NCI-H2171 treated with DMSO at 0.1 percent for 48 hours (cell line): ENCODE data around the gene DUSP22.
"Not testable (repeated sequence)": the region's sequence is repeated elsewhere in the genome, so short reads cannot be mapped to it uniquely, and the experiment has no call there.

Experiments
- DNase-seq: peaks from one replicate; lab custom pipeline; 2025; lab: John Stamatoyannopoulos, UW

DUSP22 gene

DNA sequence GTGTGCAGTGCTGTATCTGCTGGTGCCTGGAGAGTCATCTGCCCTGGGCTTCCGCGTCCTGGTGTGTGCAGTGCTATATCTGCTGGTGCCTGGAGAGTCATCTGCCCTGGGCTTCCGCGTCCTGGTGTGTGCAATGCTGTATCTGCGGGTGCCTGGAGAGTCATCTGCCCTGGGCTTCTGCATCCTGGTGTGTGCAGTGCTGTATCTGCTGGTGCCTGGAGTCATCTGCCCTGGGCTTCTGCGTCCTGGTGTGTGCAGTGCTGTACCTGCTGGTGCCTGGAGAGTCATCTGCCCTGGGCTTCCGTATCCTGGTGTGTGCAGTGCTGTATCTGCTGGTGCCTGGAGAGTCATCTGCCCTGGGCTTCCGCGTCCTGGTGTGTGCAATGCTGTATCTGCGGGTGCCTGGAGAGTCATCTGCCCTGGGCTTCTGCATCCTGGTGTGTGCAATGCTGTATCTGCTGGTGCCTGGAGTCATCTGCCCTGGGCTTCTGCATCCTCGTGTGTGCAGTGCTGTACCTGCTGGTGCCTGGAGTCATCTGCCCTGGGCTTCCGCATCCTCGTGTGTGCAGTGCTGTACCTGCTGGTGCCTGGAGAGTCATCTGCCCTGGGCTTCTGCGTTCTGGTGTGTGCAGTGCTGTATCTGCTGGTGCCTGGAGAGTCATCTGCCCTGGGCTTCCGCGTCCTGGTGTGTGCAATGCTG lies 33.0 kb downstream of the DUSP22 start:
- DNase-seq = not testable (repeated sequence)

GRCh38 chr6:326066-326465 lies 33.8 kb downstream of the DUSP22 start:
- DNase-seq = not testable (repeated sequence)

GRCh38 chr6:326896-327537 lies 34.7 kb downstream of the DUSP22 start:
- DNase-seq = no peak

GRCh38 chr6:327538-328116 lies 35.3 kb downstream of the DUSP22 start:
- no peak for DNase-seq

DNA sequence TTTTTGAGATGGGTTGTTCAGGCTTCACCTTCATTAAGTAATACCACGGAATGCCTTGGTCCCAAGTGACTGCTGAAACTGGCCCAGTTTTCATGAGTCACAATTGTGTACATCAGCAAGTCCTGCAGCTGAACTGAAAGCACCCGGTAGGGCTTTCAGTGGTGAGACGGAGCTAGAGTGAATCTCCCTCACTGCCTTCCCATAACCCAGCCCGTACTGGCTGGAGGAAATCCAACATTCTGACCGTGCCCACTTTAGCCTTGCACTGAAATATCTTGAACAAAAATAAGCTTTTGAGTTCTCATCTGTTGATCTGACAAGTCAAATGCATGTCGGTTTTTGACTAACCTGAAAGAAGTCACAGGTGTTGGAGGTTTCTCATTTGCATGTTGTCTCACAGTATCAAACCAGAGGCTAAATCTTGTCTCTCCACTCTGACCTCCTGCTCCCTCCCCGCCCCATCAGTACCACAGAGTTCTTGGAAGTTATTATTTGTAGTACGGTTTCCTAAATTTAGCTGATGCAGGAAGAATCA lies 35.9 kb downstream of the DUSP22 start:
- no peak for DNase-seq

GRCh38 chr6:328924-329323 lies 36.6 kb downstream of the DUSP22 start:
- DNase-seq = no peak

DNA sequence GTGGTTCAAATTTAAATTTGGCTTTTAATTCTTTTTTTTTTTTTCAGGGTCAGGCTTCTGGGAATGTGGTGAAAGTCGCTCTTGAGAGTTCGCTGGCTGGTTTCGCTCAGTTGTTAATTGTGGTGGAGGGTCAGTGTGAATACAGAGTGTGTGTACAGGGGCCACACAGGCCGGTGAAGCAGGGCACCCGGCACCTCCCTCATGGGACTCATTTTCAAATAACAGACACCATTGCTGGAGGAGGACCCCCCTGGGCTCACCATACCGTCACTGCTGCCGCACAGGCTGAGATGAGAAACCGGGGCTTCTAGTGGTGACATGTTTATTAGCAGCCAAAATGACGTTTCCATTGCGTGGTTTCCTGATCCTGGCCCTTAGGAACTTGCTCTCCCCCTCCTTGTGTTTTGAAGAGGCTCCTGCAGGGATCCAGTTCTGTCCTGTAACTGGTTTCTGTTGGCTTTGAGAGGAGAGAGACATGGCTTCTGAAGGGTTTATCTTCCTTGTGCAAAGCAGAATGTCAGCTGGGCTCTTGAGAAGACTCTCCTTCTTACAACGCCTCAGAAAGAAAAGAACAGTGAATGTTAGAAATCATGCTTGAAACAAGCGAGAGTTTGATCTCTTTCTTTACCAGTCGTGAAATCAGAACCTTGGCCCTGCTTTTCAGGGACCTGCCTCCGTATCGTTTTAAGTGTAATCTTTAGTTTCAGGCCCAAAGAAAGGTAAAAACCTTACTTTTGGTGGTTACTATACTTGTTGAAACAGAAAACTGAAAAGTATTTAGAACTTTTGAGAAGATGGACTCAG lies 37.8 kb downstream of the DUSP22 start:
- DNase-seq = no peak

DNA sequence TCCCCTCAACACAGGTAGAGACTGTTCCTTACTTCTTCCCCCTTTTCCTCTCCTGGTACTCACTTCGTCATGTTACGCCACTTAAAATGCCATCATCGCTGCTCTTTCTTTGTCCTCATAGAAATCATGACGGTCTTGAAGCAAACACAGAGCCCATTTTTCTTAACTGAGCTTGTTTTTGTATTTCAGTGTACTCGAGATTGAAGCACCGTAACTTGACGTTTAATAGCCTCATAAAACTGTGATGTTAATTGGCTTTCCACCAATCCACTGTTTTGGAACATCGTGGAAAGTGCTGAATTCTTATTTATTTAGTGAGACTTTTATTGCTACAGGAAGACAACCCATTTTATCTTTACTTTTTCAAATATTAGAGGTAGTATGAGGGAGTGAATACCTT lies 38.7 kb downstream of the DUSP22 start:
- DNase-seq = no peak

DNA sequence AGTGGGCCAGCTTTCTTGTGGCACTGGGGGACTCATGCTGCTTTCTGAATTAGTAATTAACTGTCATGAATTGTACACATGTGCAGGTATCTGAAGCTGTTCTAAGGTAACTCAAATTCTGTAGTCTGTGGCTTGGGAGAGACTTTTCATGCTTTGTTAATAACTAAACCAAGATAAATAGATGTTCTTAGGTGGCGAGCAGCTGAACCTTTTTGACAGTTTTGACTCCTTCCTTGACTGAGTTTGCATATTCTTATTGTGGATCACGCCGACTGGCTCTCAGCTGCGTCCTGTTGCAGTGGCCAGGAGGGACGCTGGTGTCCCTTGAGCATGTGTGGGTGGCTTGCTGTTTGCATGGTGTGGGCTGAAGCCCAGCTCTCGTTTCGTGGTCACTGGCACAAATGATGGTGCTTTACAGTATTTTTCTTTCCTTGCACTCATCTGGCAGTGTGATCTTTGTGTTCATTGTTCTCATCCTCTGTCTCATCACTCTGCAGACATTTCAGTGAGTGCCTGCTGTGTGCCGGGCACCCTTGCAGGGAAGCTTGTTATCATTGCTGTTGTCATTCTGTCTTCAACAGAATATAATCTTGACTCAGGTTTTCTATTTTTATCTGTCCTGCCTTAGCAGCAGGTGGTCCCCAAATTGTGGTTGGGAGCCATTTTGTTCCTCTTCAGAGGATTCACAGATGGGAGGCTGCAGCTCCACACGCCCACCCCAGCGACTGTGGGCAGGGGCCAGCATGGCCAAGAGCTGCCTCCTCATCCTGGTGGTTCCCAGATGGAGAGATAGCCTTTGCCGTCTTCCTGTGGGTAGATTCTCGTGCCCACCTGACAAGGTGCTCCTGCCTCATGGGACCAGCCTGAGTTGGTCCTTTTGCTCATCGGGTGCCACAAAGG lies 39.6 kb downstream of the DUSP22 start:
- DNase-seq = no peak

DNA sequence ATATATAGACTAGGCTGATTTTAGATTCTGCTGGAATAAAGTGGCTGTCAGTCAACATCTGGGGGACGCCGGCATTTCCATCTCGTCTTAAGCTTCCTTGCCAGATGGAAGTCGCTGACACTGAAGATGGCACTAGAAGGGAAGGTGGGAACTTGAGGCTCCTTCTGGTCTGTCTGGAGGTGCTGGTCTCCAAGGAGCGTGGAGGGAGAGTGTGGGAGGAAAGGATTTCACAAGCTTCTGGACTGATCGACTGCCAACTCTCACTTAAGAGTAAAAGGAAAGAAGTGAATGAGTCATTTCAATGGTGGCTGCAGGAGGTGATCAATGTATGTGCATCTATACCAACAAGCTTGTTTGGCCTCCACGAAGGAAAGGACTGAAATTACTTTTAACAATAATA lies 40.4 kb downstream of the DUSP22 start:
- DNase-seq = no peak

GRCh38 chr6:333379-334002 lies 41.2 kb downstream of the DUSP22 start:
- no peak for DNase-seq

DNA sequence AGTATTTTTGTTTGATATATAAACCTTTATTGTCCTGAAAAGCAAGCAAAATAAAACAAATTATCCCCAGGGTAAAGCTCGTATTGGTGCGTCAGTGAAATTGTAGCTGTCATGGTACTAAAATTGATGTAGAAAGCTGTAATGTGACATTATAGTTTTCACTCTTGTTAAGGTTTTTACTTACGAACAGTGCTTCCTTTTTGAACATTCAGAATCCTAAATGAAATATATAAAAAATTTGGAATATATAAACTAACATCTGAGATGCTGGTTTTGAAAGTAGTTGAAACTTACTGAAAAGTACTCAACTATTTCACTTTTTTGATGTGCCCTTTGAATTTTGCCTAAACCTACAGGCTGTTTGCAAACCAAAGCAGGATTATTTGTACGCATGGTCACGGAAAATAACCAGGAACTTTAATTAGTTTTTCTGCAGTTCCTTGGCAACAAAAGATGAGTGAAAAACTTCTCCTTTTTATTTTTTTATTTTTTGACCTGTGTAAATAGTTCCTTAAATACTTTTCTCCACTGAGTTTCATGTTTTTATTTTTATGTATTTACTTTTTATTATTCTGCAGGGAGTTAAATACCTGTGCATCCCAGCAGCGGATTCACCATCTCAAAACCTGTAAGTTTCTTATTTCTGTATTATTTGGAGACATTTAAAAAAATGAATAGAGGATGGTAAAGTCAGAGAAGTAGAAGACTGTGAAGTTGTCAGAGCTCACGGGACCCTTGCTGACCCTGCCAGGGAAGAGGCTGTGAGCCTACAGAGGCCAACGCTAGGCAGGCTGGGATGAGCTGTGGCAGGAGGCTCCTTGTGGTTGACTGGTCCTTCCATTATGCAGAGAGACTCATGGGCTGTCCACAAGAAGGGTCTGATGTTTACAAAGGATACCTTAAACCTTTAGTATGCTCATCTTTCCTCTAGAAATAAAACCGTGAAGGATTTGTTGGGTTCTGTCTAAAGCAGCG lies 42.5 kb downstream of the DUSP22 start:
- no peak for DNase-seq

- no peak for DNase-seq
These were observed 43.3 kb downstream of the DUSP22 start for GRCh38 chr6:335572-335971.

DNA sequence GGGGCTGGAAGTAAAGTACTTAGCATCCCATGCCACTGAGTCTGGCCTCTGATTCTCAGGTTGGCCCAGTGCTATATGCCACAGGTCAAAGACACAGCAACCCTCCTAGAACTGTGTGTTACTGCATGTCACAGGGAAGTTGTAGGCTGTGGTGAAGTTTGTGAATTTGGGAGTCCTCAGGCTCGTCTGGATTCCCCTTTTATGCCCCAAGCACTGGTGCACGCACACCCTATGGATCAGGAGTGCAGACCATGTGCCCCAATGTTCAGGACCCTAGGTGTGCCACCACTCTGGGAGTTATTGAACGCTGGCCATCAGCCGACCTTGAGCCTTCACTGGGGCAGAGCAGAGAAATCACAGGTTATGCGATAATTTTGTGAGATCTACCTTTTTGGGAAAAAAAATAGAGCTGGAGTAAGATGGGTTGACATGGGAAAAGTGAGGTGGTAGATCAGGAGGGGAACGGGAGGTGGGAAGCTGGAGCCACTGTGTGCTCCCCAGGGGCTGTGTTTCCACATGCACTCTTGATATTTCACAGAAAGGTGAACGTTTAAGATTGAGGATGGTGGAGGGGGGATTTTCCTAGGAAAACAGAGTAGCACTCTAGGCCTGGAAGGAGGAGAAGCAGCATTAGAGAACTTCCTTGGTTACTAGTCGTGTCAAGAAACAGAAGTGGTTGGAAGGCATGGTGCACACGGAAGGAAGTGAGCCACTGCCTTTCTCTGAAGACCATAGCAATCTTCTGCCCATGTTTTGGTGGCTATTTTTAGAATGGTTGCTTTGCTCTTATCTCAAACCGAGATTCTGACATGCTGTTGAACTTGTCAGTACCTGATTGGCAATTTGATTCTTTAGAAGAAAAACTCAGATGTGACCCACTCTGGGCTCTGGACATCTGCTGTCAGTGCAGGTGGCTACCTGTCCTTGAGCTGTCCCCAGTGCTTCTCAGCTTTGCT lies 44.1 kb downstream of the DUSP22 start:
- DNase-seq = no peak

DNA sequence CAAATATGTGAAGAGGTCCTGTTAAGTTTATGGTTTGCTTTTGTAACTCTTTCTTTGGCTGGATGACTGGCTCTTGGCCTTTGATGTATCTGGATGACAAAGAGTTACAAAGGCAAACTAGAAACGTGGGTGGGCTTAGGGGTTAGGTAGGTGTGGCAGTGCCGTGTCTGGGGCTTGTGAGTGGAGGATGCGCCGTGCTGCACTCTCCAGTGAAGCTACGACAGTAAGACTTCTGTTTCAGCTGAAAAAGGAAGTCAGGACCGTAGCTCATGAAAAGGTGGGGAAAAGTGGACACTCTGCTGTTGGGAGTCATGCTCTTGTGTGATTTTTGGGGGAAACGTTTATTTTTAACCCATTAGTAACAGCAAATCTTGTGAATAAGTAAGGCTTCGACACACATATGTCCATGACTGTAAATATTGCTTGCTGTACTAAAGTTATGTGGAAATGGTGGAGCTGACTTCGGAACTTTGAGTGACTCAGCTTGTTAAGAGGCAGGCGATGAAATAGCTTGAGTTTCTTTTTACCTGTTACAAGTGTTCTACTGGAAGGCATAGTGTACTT lies 45.6 kb downstream of the DUSP22 start:
- DNase-seq = no peak

GRCh38 chr6:338815-339262 lies 46.6 kb downstream of the DUSP22 start:
- no peak for DNase-seq

GRCh38 chr6:339480-339879 lies 47.2 kb downstream of the DUSP22 start:
- DNase-seq = no peak
